Loucy (cell line): Measurements from ENCODE around the gene SH3RF1.

ENCODE experiments used
- CTCF ChIP-seq: fragments of 200-600 bp; sonication (generic); conservative IDR thresholded peaks from 2 replicates; pipeline ENCODE4 v1.5.1; 2014; ENCODE audit warnings: mild to moderate bottlenecking, antibody characterized with exemption, low read length
- EZH2phosphoT487 ChIP-seq: fragments of 200-600 bp; IDR thresholded peaks from 2 replicates; pipeline ENCODE4 v1.6.1; 2018; ENCODE audit warnings: antibody characterized with exemption, mild to moderate bottlenecking, moderate library complexity, borderline replicate concordance

- TF ChIP-seq EZH2phosphoT487 (no peak), CTCF (no peak)
Measured at GRCh38 chr4:169225058-169225751, 45.6 kb downstream of the SH3RF1 start.
